ENCODE measurements around the gene MMP20.

The MMP20 gene

GRCh38 chr11:102620818-102621561 lies 4.1 kb downstream of the MMP20 start:
- peak; percentile 18 for DNase-seq

GRCh38 chr11:102620179-102620578 lies 5.0 kb downstream of the MMP20 start:
- DNase-seq = no peak

GRCh38 chr11:102617466-102618008 lies 7.6 kb downstream of the MMP20 start:
- no peak for DNase-seq

GRCh38 chr11:102615894-102616432 lies 9.2 kb downstream of the MMP20 start:
- no peak for DNase-seq

GRCh38 chr11:102615077-102615893 lies 9.8 kb downstream of the MMP20 start:
- no peak for DNase-seq

- DNase-seq = no peak
Measured at GRCh38 chr11:102614485-102614884, 10.6 kb downstream of the MMP20 start.

GRCh38 chr11:102614031-102614430 lies 11.1 kb downstream of the MMP20 start:
- DNase-seq = no peak

GRCh38 chr11:102613450-102613849 lies 11.7 kb downstream of the MMP20 start:
- DNase-seq = no peak

- DNase-seq = peak; percentile 8
Measured at GRCh38 chr11:102611291-102611690, 13.8 kb downstream of the MMP20 start.

GRCh38 chr11:102610200-102610599 lies 14.9 kb downstream of the MMP20 start:
- peak; percentile 8 for DNase-seq

- no peak for DNase-seq
Measured at GRCh38 chr11:102608699-102609098, 16.4 kb downstream of the MMP20 start.

- DNase-seq = no peak
Measured at GRCh38 chr11:102604875-102605274, 20.3 kb downstream of the MMP20 start.

- DNase-seq = no peak
Measured at GRCh38 chr11:102604011-102604410, 21.1 kb downstream of the MMP20 start.

- no peak for DNase-seq
Measured at GRCh38 chr11:102603576-102603975, 21.6 kb downstream of the MMP20 start.

GRCh38 chr11:102603091-102603490 lies 22.0 kb downstream of the MMP20 start:
- no peak for DNase-seq

- DNase-seq = no peak
Measured at GRCh38 chr11:102600666-102601065, 24.5 kb downstream of the MMP20 start.

- peak; percentile 78 for DNase-seq
Measured at GRCh38 chr11:102599642-102600261, 25.4 kb downstream of the MMP20 start.

GRCh38 chr11:102598272-102598671 lies 26.9 kb downstream of the MMP20 start:
- DNase-seq = no peak

GRCh38 chr11:102596578-102596977 lies 28.6 kb downstream of the MMP20 start:
- DNase-seq = no peak

GRCh38 chr11:102592634-102593581 lies 32.2 kb downstream of the MMP20 start:
- DNase-seq = peak; percentile 37

- DNase-seq = no peak
Measured at GRCh38 chr11:102592131-102592530, 33.0 kb downstream of the MMP20 start.

- no peak for DNase-seq
Measured at GRCh38 chr11:102591160-102591718, 33.9 kb downstream of the MMP20 start.
